ENCODE data around the gene KANSL3. TPM values are rescaled to one million over a fixed set of nuclear protein-coding genes. Genes with fewer than 3 reads are reported as not detected.
"Not testable (repeated sequence)": the region's sequence is repeated elsewhere in the genome, so short reads cannot be mapped to it uniquely, and the experiment has no call there.

Gene KANSL3
- total RNA-seq = 31.9 TPM
- long read RNA-seq, partial matches to known transcripts = 4 of 12 reads
- long read RNA-seq, other reads (novel, unspliced or antisense) = 8 of 12 reads

- peak; percentile 96 for DNase-seq (ENCODE audit: missing footprints)
- intact Hi-C loops (cut with DNase I) = loop anchor here (1.0 to 5.0 kb wide), 3 partner anchors 26 to 179 kb away; partner anchors contain the start of genes CNNM3 and CNNM4
- peak; percentile 93 for ATAC-seq
Measured at GRCh38 chr2:96638144-96639121, at the start of gene KANSL3. Gene KANSL3 (minus strand): TSS chr2:96638312. CDS start chr2:96637135, 1,177 bp downstream.

DNA sequence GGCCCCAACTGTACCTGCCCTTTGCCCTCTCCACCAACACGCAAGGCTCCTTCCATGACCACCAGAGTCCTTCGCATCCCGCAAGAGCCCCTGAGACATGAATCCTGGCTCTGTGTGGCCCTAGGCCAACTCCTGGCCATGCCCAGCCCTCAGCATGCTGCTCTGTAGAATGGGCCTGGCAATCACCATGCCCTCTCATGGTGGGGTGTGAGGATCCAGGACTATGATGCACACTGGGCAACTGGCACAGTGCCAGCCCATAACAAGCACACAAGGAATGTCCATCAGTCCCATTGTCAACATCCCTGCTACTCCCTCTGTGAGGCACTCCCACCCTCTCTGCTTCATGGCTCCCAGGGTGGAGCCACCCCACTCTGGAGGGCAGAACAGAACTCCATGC, 49.2 kb upstream of the KANSL3 start:
- ATAC-seq = no peak
- intact Hi-C loops (cut with DNase I) = no loop called here
- no peak for DNase-seq (ENCODE audit: missing footprints)

DNA sequence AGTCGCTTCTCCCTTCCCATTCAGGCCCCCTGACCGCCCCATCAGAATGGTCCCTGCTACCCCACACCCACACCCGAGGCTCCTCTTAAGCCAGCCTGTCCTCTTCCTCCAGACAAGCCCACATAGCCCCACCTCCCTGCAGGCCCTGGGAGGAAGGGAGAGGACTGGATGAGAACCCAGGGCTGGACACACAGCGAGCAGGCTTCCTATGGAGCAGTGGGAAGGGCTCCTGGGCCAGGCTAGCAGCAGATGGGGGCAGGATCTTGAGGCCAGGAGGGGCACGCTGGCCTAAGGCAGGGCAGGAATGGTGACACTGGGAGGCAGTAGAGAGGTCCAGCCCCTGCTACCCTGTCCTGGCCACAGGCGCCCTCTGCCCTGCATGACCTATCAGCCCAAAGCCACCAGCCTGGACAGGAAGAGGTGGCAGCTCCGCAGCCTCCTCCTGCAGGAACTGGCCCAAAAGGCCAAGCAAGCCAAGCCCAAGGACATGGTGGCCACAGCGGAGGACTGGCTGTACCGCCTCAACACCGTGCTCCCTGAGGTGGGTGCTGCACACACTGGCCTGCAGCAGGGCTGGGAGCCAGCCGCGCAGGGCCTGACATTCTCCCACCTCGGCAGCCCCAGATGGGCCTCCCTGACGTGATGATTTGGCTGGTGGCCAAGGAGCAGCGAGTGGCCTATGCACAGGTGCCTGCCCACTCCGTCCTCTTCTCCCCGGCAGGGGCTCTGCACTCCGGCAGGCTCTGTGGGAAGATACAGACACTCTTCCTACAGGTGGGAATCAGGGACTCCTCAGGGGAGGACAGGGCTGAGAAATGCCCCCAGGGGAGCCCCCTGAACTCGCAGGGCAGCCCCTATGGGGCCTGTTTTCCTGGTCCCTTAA, 47.7 kb upstream of the KANSL3 start:
- DNase-seq (ENCODE audit: missing footprints) (no peak), ATAC-seq (peak; percentile 32)
- intact Hi-C loops (cut with DNase I) = no loop called here

DNA sequence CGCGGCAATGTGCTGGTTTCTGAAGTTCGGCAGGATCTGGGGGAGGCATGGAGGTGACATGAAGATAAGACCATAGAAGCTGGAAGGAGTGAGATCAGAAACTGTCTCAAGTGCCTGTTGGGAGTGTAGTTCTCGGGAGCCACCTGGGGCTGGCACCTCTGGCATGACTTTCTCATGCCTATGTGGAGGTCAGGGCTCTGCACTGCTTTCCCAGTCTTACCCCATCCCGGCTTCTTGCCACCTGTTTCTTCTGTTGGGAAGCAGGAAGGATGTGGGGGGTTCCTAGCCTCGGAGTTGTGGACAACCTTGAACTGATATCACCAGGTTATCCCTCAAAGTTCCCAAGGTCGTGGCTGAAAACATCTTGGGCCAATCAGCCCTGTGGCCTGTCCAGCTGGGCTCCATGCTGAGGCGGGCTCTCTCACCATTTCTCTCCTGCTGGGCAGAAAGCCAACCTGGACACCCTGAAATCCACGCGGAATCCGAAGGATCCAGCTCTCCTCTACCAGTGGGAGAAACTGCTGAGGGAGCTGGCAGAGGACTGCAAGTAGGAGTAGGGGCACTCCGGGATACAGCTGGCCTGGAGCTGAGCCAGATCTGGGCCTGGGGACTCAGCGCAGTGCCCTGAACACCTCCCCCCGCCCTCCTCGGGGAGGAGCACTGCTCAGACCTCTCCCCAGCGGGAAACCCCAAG, 46.9 kb upstream of the KANSL3 start:
- intact Hi-C loops (cut with DNase I) = no loop called here
- DNase-seq (ENCODE audit: missing footprints) = no peak
- ATAC-seq = peak; percentile 9

DNA sequence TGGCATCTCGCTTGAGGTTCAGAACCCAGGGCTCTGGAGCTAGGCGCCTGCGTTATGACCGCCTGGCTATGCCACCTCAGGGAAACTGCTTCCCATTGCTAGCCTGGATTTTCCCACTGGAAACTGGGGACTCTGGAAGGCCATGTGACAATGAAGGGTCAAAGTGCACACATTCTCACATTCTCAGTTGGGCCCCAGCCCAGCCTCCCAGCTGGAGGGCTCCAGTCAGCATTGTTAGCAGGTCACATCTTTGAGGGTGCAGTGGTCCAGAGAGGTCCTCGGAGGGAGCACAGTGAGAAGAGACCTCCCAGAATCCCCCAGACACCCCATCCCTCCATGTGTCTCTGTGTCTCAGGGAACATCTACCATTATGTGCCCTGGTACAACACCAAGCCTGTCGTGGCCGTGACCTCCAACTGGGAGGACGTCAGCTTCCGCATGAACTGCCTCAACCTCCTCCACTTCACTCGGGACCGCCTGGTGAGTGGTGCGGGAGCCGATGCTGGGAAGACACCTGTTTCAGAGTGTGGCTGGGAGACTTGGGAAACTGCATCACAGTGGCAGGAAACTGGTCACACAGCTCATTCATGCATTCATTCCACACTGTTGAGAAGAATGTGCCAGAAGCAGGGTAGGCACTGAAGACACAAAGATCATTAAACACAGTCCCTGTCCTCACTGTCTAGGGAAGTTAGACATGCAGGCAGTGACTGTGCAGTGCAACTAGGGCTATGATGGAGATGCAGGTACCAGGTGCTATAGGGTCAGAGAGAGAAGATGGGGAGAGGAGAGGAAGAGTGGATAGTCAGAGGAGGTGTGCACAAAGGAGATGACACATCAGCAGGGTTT, 46.1 kb upstream of the KANSL3 start:
- ATAC-seq = no peak
- no peak for DNase-seq (ENCODE audit: missing footprints)

GRCh38 chr2:96683307-96683706, 45.2 kb upstream of the KANSL3 start:
- intact Hi-C loops (cut with DNase I) = no loop called here
- no peak for DNase-seq (ENCODE audit: missing footprints)
- ATAC-seq = no peak

More for the DNA sequence above, 46.1 kb upstream of the KANSL3 start:
- intact Hi-C loops (cut with DNase I) = no loop called here

GRCh38 chr2:96681540-96681939, 43.4 kb upstream of the KANSL3 start:
- DNase-seq (ENCODE audit: missing footprints) = no peak
- intact Hi-C loops (cut with DNase I) = no loop called here
- ATAC-seq = no peak

- intact Hi-C loops (cut with DNase I) = no loop called here
- no peak for DNase-seq (ENCODE audit: missing footprints)
- no peak for ATAC-seq
Measured at GRCh38 chr2:96680561-96681141, 42.5 kb upstream of the KANSL3 start.

GRCh38 chr2:96679848-96680247, 41.7 kb upstream of the KANSL3 start:
- intact Hi-C loops (cut with DNase I) = no loop called here
- ATAC-seq = no peak
- DNase-seq (ENCODE audit: missing footprints) = no peak

GRCh38 chr2:96669539-96670215, 31.6 kb upstream of the KANSL3 start:
- ATAC-seq = no peak

GRCh38 chr2:96668771-96669170, 30.7 kb upstream of the KANSL3 start:
- ATAC-seq (no peak), DNase-seq (ENCODE audit: missing footprints) (no peak)
- intact Hi-C loops (cut with DNase I) = no loop called here

More at GRCh38 chr2:96669539-96670215, 31.6 kb upstream of the KANSL3 start:
- no peak for DNase-seq (ENCODE audit: missing footprints)
- intact Hi-C loops (cut with DNase I) = no loop called here

DNA sequence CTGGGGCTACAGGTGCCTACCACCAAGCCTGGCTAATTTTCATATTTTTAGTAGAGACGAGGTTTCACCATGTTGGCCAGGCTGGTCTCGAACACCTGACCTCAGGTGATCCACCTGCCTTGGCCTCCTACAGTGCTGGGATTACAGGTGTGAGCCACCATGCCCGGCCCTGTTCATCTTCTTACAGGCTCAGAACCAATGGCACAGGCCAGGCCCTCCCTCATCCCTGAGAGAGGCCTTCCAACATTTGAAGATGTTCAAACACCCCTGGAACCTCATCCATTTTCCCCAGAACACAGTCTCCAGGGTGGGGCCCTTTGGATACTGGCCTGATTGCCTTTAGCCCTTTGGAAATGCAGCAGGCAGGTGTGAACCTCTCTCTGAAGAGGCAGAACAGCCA, 27.6 kb upstream of the KANSL3 start:
- DNase-seq (ENCODE audit: missing footprints); ATAC-seq: not testable (repeated sequence)
- intact Hi-C loops (cut with DNase I) = loop anchor here (2.0 kb wide), 1 partner anchor 27 kb away; the partner anchor contains the start of gene KANSL3

DNA sequence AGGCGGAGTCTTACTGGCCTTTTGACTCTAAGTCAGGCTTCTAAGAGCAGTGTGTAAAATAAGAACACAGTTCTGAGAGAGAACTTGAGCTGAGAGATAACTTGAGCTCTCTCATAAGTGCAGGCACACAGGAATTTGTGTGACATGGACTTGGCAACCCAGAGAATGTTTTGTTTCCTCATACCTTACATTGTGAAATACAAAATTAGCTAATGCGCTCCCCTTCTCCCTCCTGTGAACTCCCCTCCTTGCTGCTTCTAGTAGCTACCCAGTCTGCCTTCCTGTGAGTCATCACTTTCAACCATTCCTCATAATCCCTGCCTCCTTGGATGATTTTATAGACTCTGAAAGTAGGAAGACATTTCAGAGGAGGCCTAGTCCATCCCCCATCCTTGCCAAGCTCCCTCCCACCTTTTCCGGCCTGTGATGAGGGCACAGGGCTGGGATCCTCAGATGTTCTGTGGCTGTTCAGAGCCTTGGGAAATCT, 27.0 kb upstream of the KANSL3 start:
- no peak for DNase-seq (ENCODE audit: missing footprints)
- intact Hi-C loops (cut with DNase I) = loop anchor here (2.0 kb wide), 1 partner anchor 26 kb away; the partner anchor contains the start of gene KANSL3
- peak; percentile 80 for ATAC-seq

DNA sequence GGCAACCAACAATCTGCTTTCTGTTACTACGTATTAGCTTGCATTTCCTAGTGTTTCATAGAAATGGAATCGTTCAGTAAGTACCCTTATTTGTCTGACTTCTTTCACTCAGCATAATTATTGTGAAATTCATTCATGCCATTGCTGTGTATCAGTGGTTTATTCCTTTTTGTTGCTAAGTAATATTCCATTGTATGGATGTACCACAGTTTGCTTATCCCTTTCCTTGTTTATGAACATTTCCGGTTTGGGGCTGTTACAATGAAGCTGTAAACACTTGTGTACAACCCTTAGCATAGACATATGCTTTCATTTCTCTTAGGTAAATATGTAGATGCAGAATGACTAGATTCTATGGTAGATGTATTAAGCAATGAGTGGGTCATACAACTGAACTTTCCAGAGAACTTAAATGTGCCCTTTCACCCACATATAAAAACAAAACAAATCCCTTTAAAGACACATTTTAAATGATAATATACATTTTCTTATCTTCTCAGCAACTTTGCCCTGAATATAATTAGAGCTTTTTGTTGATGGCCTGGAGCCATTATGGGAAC, 26.3 kb upstream of the KANSL3 start:
- intact Hi-C loops (cut with DNase I) = loop anchor here (2.0 kb wide), 1 partner anchor 26 kb away; the partner anchor contains the start of gene KANSL3
- ATAC-seq = no peak
- DNase-seq (ENCODE audit: missing footprints) = no peak

- intact Hi-C loops (cut with DNase I) = loop anchor here (2.0 kb wide), 1 partner anchor 25 kb away; the partner anchor contains the start of gene KANSL3
- no peak for DNase-seq (ENCODE audit: missing footprints)
- ATAC-seq = peak; percentile 25
Measured at GRCh38 chr2:96663829-96664228, 25.7 kb upstream of the KANSL3 start.

DNA sequence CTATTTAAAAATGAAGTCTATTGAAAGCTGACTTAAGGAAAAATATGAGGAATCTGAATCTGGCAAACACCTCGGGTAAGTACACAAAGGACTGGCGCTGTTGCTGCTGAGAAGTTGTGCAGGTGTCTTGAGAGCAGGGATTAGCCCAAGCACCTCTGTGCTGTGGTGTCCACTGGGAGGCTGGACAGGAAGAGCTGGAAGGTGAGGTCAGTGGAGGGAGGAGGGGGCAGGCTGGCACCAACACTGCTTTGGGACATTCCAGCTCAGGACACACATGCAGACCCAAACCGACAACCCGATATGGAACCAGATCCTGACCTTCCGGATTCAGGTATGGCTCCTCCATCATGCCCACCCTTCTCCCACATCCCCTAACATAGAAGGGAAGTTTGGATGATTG, 25.1 kb upstream of the KANSL3 start:
- intact Hi-C loops (cut with DNase I) = no loop called here
- no peak for DNase-seq (ENCODE audit: missing footprints)
- ATAC-seq = no peak

Measured in Right ventricle myocardium inferior (tissue), 1 donor.